Measurements from ENCODE around the gene TTC19. TPM values are rescaled to one million over a fixed set of nuclear protein-coding genes. Genes with fewer than 3 reads are reported as not detected.

Gene TTC19
- total and polyA plus RNA-seq, 2 donors (not counting 3 experiments of a cell fraction or from before 2014, with no cell fraction given) = 7.8 to 32.8 TPM

- Histone ChIP-seq H3K27ac (ENCODE audit: insufficient read depth, low read depth, low read length) (no peak overlapping the region), H3K27me3 (ENCODE audit: control insufficient read depth in 2 of 2, insufficient read depth in 2 of 2, low read length in 2 of 2) (no peaks in the 10 kb centered on the region), H4K20me1 (replicated peaks; ENCODE audit: control insufficient read depth, extremely low read depth, insufficient read depth, low read length) (no peaks in the 10 kb centered on the region), H3K4me1 (ENCODE audit: control insufficient read depth, extremely low read depth, insufficient read depth, low read length) (no peaks in the 10 kb centered on the region), H3K9ac (replicated peaks; ENCODE audit: extremely low read depth, insufficient read depth, low read length) (no peak overlapping the region), H2AFZ (ENCODE audit: low read depth, low read length) (no peak overlapping the region), H3K36me3 (ENCODE audit: control insufficient read depth in 2 of 2, extremely low read depth in 1 of 2, insufficient read depth in 2 of 2, low read length in 2 of 2) (peaks cover 17 to 24% of the 10 kb centered on the region in 2 experiments), H3K9me1 (replicated peaks; ENCODE audit: control insufficient read depth, extremely low read depth, insufficient read depth, low read length) (no peaks in the 10 kb centered on the region), H3K79me2 (ENCODE audit: control insufficient read depth, insufficient read depth, low read length) (no peaks in the 10 kb centered on the region), H3K4me3 (replicated peaks in 1 of 3; ENCODE audit: insufficient read depth in 1 of 3, low read depth in 1 of 3, low read length in 3 of 3) (no peak overlapping the region), H3K4me2 (ENCODE audit: insufficient read depth, low read length) (no peak overlapping the region), H3K9me3 (replicated peaks; ENCODE audit: control insufficient read depth, insufficient read depth, low read length) (no peaks in the 10 kb centered on the region)
- FAIRE-seq (no peak), DNase-seq (ENCODE audit: low read depth, low spot score) (no peak)
- POLR2A ChIA-PET = no interaction called here
- CTCF ChIA-PET = no interaction called here
- no peak for TF ChIP-seq MYC (IDR thresholded peaks at IDR 0.05; ENCODE audit: low read depth, low read length)
- TF ChIP-seq MAX (IDR thresholded peaks at IDR 0.05; ENCODE audit: insufficient read depth, insufficient read length) = no peak
- no peak for TF ChIP-seq POLR2AphosphoS5 (IDR thresholded peaks at IDR 0.05; ENCODE audit: insufficient read depth, low read depth, low read length)
- no peak for TF ChIP-seq POLR2A (IDR thresholded peaks at IDR 0.05; ENCODE audit: low read depth, low read length)
- no peak for TF ChIP-seq JUN (IDR thresholded peaks at IDR 0.05; ENCODE audit: borderline replicate concordance, insufficient read depth, insufficient read length, low read depth)
- no peak for TF ChIP-seq CTCF (IDR thresholded peaks at IDR 0.05; ENCODE audit: extremely low read depth in 1 of 2, insufficient read depth in 1 of 2, low read depth in 1 of 2, low read length in 2 of 2)
- TF ChIP-seq EZH2 (IDR thresholded peaks at IDR 0.05; ENCODE audit: borderline replicate concordance, low read depth, low read length, severe bottlenecking) = no peak
- TF ChIP-seq GATA2 (IDR thresholded peaks at IDR 0.05; ENCODE audit: insufficient read depth, insufficient read length, low read depth, low read length) = no peak
- no peak for TF ChIP-seq FOS (IDR thresholded peaks at IDR 0.05; ENCODE audit: borderline replicate concordance, insufficient read depth, low read length)
- BruUV-seq (replicated peaks) = TSS peak; percentile 68
- dilution Hi-C loops (cut with MboI; ENCODE audit: extremely low pct_ligation_motif_present, low sequenced_read_pairs) (no loop called here), intact Hi-C loops (cut with micrococcal nuclease) (no loop called here)
These were observed 62.0 kb downstream of the TTC19 start for GRCh38 chr17:16061631-16062030.

Data from endothelial cell of umbilical vein (primary cell).